Mucosa of stomach (tissue), 1 donor: ENCODE measurements around the gene KRT81.
A peak's percentile ranks its signal among the peaks of the same experiment; 100 is the strongest.
"Not testable (repeated sequence)": the region's sequence is repeated elsewhere in the genome, so short reads cannot be mapped to it uniquely, and the experiment has no call there.

Experiments
- H3K27me3 ChIP-seq: one replicate; pipeline ENCODE4 v1.7.0; 2013; ENCODE audit warnings: mild to moderate bottlenecking, low read length; ENCODE audit not compliant: control insufficient read depth, insufficient read depth
- H3K36me3 ChIP-seq: one replicate; pipeline ENCODE4 v1.7.0; 2013; ENCODE audit warnings: low read length; ENCODE audit not compliant: control insufficient read depth, insufficient read depth
- H3K4me1 ChIP-seq: one replicate; pipeline ENCODE4 v1.7.0; 2013; ENCODE audit warnings: mild to moderate bottlenecking, low read length; ENCODE audit not compliant: control insufficient read depth, insufficient read depth
- H3K4me3 ChIP-seq: one replicate; pipeline ENCODE4 v1.7.0; 2013; ENCODE audit warnings: low read length
- H3K9ac ChIP-seq: one replicate; pipeline ENCODE4 v1.7.0; 2013; ENCODE audit warnings: mild to moderate bottlenecking, low read length, moderate library complexity
- H3K9me3 ChIP-seq: one replicate; pipeline ENCODE4 v1.7.0; 2013; ENCODE audit warnings: mild to moderate bottlenecking, low read length, moderate library complexity; ENCODE audit not compliant: control insufficient read depth
- donor health status: Pancreatic carcinoma.

Gene KRT81

GRCh38 chr12:52261208-52261484, 30.2 kb downstream of the KRT81 start:
- Histone ChIP-seq H3K4me3 (no peak overlapping the region), H3K27me3 (peaks cover 32% of the 10 kb centered on the region), H3K9me3 (no peaks in the 10 kb centered on the region), H3K36me3 (no peaks in the 10 kb centered on the region), H3K4me1 (peaks cover 5% of the 10 kb centered on the region), H3K9ac (no peak overlapping the region)

DNA sequence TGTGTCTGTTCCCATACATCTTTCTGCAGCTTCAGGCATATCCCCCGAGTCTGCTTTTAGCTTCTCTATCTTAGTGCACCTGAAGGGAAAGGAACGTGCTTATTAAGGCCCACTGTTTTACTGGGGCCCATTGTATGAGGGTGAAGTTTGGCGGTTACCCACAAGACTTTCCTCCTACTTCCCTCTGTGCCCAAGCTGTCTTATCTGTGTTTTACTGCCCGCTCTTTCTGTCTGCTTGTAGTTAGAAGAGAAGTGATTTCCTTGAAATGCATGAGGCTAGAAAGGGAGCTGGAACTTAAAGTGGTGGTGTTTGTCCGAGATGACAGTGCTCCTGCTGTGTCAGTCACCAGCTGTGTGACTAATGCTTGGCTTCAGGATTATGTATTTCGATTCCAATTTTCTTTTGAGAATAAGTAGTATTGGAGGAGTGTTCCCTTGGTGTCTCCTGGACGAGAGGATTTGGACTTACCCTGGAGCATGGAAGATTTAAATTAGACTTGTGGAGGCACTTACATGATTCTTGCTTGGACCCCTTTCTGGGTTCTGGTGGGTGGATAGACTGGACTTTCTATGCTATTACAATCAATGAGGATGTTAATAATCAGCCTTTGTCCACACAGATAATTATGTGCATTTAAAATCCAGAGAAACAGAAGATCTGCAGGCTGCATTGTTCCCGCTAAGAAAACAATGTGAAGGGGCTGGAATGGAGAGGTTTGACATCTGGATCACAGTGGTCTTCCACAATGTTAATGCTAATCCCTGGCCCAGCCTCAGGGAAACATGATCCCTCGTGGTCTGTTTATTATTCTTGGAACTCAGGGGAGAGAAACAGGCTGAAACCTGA, 30.8 kb downstream of the KRT81 start:
- H3K9ac ChIP-seq, result no peak overlapping the region
- no peaks in the 10 kb centered on the region for H3K9me3 ChIP-seq
- peaks cover 5% of the 10 kb centered on the region for H3K4me1 ChIP-seq
- H3K4me3 ChIP-seq, result no peak overlapping the region
- peaks cover 36% of the 10 kb centered on the region for H3K27me3 ChIP-seq
- no peaks in the 10 kb centered on the region for H3K36me3 ChIP-seq

DNA sequence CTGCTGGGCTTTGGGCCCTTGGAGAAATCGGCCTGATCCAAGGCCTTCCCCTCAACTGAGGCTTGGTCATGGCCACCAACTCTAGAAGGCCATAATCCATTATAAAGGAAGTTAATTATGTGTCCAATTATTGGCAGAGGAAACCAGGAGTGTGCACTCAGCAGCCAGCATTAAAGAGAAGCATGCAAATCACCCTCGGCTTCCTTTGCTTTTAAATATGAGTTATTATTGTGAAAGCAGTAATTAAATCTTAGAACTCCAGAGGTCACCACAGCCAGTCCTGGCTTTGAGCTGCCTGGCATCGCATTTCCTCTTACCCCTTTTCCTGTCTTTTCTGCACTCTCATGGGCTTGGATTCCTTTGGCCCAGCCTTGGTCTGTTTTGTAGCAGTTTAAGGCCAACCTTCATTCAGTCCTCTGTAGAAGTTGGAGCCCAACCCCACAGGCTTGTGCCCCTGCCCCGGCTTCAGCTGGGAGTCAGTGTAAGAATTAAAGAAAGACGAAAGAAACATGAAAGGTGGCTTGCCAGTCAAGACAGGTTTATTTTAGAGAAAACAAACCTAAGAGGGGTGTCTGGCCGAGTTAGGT, 31.6 kb downstream of the KRT81 start:
- Histone ChIP-seq H3K4me3 (no peak overlapping the region), H3K27me3 (peaks cover 36% of the 10 kb centered on the region), H3K4me1 (peaks cover 5% of the 10 kb centered on the region), H3K36me3 (no peaks in the 10 kb centered on the region), H3K9ac (no peak overlapping the region), H3K9me3 (no peaks in the 10 kb centered on the region)

- peaks cover 40% of the 10 kb centered on the region for H3K27me3 ChIP-seq
- H3K36me3 ChIP-seq, result no peaks in the 10 kb centered on the region
- H3K9ac ChIP-seq, result peak overlapping the region; percentile 26
- H3K4me3 ChIP-seq, result no peak overlapping the region
- no peaks in the 10 kb centered on the region for H3K9me3 ChIP-seq
- H3K4me1 ChIP-seq, result peaks cover 5% of the 10 kb centered on the region
Measured at GRCh38 chr12:52258335-52258901, 32.9 kb downstream of the KRT81 start.

GRCh38 chr12:52257922-52258321, 33.4 kb downstream of the KRT81 start:
- peaks cover 40% of the 10 kb centered on the region for H3K27me3 ChIP-seq
- H3K4me1 ChIP-seq, H3K36me3 ChIP-seq, H3K9ac ChIP-seq, H3K4me3 ChIP-seq, H3K9me3 ChIP-seq: not testable (repeated sequence)

DNA sequence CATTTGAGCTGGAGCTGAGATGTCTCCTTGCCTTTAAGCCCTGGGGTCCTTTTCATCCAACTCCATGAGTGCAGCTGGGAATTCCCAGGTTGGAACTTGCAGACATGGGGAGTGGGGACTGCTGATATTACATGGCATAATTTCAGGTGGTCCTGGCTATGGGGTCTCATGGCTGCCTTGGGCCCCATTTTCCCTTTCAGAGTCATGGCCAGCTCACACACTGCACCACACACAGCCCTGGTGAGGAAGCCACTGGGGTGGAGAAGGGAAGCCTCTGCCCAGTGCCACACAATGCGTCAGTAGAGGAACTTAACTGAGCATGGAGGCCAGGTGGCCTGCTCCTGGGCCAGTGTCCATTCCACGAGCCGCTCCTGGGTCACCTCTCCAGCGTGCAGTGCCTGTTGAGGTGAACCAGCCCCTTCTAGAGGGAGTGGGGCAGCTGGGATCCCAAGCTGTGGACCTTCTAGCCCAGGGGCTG, 34.2 kb downstream of the KRT81 start:
- H3K4me3 ChIP-seq, result no peak overlapping the region
- no peaks in the 10 kb centered on the region for H3K36me3 ChIP-seq
- no peak overlapping the region for H3K9ac ChIP-seq
- H3K9me3 ChIP-seq, result no peaks in the 10 kb centered on the region
- peaks cover 40% of the 10 kb centered on the region for H3K27me3 ChIP-seq
- H3K4me1 ChIP-seq, result peaks cover 5% of the 10 kb centered on the region

DNA sequence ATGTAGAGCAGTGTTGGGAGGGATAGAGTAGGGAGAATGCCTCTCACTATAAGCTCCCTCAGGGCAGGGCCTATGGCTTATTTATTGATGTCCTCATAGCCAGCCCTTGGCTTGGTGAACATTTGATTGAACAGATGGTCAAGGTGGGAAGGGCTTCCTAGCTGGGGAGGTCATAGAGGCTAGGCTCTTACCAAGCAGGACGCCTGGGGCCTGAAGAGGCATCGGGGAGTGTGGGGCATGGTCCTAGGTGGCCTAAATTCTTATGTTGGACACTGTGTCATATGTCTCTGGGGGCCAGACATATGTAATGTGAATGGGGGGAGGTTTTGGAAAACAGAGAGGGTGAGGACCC, 34.8 kb downstream of the KRT81 start:
- Histone ChIP-seq H3K9me3 (no peaks in the 10 kb centered on the region), H3K4me3 (no peak overlapping the region), H3K27me3 (peaks cover 40% of the 10 kb centered on the region), H3K36me3 (no peaks in the 10 kb centered on the region), H3K4me1 (peaks cover 5% of the 10 kb centered on the region), H3K9ac (no peak overlapping the region)

GRCh38 chr12:52255926-52256583, 35.3 kb downstream of the KRT81 start:
- peaks cover 40% of the 10 kb centered on the region for H3K27me3 ChIP-seq
- H3K9ac ChIP-seq, result no peak overlapping the region
- H3K9me3 ChIP-seq, result no peaks in the 10 kb centered on the region
- no peaks in the 10 kb centered on the region for H3K36me3 ChIP-seq
- H3K4me3 ChIP-seq, result no peak overlapping the region
- peaks cover 5% of the 10 kb centered on the region for H3K4me1 ChIP-seq

DNA sequence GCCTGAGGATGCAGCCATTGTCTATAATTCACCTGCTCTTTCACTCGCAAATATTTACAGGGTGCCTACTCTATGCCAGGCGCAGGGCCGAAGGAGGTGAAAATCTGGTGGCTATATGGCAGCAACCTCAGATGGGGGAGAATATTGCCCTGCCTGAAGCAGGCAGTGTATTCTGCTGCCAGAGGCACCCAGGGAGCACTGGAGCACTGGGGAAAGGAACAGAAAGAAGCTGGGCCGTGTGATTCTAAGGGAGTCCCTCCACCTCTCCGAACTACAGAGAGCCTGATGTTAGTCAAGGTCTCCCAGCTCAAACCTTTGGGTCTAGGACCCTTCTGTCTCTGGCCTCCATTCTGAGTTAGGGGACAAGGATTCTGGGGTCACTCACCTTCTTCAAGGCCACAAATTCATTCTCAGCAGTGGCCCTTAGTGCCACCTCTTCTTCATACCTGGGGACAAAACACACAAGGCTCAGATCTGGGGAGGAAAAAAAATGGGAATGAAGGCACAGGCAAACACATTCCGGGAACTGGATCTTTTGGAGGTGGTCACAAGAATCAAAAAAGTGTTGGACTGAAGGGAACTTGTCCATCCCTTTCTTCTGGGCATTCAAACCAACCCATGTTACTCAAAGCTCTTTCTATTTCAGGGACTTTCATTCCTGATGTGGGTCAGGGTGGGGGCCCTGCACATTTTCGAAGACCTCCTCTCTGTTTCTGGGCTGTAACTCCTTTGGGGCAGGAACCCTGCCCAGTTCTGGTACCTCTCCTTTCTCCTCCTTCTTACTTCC, 36.2 kb downstream of the KRT81 start:
- no peak overlapping the region for H3K9ac ChIP-seq

DNA sequence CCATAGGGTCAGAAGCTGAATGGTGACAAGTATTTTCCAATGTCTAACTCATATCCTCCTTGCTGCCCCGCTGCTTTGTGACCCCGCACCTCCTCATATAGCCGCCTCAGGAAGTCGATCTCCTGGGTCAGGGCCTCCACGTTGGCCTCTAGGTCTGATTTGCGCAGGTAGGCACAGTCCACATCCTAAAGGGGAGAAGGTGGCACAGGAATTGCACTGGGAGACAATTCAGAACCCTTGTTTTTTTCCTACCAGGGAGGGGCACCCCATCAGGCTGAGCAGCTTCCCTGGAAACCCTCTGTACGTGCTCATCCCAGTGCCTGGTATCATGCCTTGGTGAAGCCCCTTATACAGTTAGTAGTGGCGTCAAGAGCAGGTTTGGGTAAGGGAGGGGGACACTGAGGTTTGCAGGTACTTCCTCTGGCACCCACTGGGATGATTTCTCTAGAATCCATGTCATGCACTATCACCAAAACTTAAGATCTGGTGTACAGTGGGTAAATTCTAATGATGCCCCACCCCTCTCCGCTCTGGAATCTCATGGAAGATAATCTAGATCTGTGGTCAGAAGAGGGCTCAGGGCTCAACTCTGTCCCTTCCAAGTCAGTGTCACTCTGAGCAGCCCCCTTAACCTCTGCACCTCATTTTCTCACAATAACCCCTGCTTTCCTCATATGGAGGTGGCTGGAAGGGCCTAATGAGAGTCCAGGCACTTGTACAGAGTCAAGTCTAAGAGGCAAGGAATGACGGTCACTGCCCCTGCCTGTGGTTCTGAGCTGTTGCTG, 37.0 kb downstream of the KRT81 start:
- Histone ChIP-seq H3K4me1 (peaks cover 10% of the 10 kb centered on the region), H3K9ac (no peak overlapping the region), H3K27me3 (peaks cover 42% of the 10 kb centered on the region), H3K9me3 (no peaks in the 10 kb centered on the region), H3K36me3 (no peaks in the 10 kb centered on the region), H3K4me3 (no peak overlapping the region)

More for the DNA sequence above, 36.2 kb downstream of the KRT81 start:
- H3K4me1 ChIP-seq, result peaks cover 5% of the 10 kb centered on the region
- H3K27me3 ChIP-seq, result peaks cover 40% of the 10 kb centered on the region
- H3K9me3 ChIP-seq, result no peaks in the 10 kb centered on the region
- H3K36me3 ChIP-seq, result no peaks in the 10 kb centered on the region
- H3K4me3 ChIP-seq, result no peak overlapping the region
